HEK293 (cell line): ENCODE results near the gene APBB2.
"Not testable (repeated sequence)": the region's sequence is repeated elsewhere in the genome, so short reads cannot be mapped to it uniquely, and the experiment has no call there.

Experiments used
- CTCF ChIA-PET: fragments of 350-600 bp; formaldehyde crosslinking; extraction: SDS; loops from one replicate; lab custom pipeline; 2021; ENCODE audit warnings: antibody characterized with exemption; lab: Yijun Ruan, JAX
- POLR2A ChIA-PET: fragments of 300-600 bp; formaldehyde crosslinking; extraction: SDS; loops from one replicate; lab custom pipeline; 2020; ENCODE audit warnings: antibody characterized with exemption, inconsistent platforms; lab: Yijun Ruan, JAX
- H3K27ac ChIP-seq: fragments of 200-500 bp; sonication (Bioruptor generic); 2 replicates; pipeline ENCODE4 v1.5.1; 2014; ENCODE audit warnings: low read depth, low read length, control low read depth, inconsistent platforms; ENCODE audit errors: extremely low read depth
- H3K36me3 ChIP-seq, 2 experiments: fragments of 200-500 bp in 1 of 2; sonication (Bioruptor generic) in 1 of 2; 1 replicate in 1 of 2; 2 replicates in 1 of 2; pipeline ENCODE4 v1.5.1; 2014 to 2017; ENCODE audit warnings: inconsistent platforms in 2 of 2, low read length in 2 of 2; ENCODE audit not compliant: control insufficient read depth in 2 of 2, insufficient read depth in 1 of 2
- H3K4me1 ChIP-seq: fragments of 200-500 bp; sonication (Bioruptor generic); 2 replicates; pipeline ENCODE4 v1.5.1; 2014; ENCODE audit warnings: mild to moderate bottlenecking, low read length, inconsistent platforms; ENCODE audit not compliant: control insufficient read depth, insufficient read depth
- H3K4me3 ChIP-seq: 2 replicates; pipeline ENCODE4 v1.5.1; 2011; ENCODE audit warnings: low read depth, mild to moderate bottlenecking, control low read depth, low read length, moderate library complexity
- H3K9me3 ChIP-seq: fragments of 200-500 bp; sonication (Bioruptor generic); 2 replicates; pipeline ENCODE4 v1.5.1; 2014; ENCODE audit warnings: low read depth, low read length, inconsistent platforms; ENCODE audit not compliant: control insufficient read depth, insufficient read depth
- BCL11B ChIP-seq: fragments of 450-650 bp; formaldehyde crosslinking; IDR thresholded peaks from 2 replicates; pipeline ENCODE4 v1.5.1; 2016; ENCODE audit warnings: low read depth, missing biosample characterization, missing genetic modification characterization
- GLI2 ChIP-seq: fragments of 450-650 bp; formaldehyde crosslinking; IDR thresholded peaks from 2 replicates; pipeline ENCODE4; 2017; ENCODE audit warnings: missing biosample characterization, missing genetic modification characterization, low read depth, borderline replicate concordance
- SCRT1 ChIP-seq: fragments of 450-650 bp; formaldehyde crosslinking; IDR thresholded peaks from 2 replicates; pipeline ENCODE4 v1.5.1; 2016; ENCODE audit warnings: missing biosample characterization, missing genetic modification characterization, borderline replicate concordance
- SCRT2 ChIP-seq: fragments of 450-650 bp; formaldehyde crosslinking; IDR thresholded peaks from 2 replicates; pipeline ENCODE4 v1.5.1; 2016; ENCODE audit warnings: missing biosample characterization, missing genetic modification characterization
- ZBTB6 ChIP-seq: fragments of 450-650 bp; formaldehyde crosslinking; IDR thresholded peaks from 2 replicates; pipeline ENCODE4 v1.5.1; 2017; ENCODE audit warnings: missing biosample characterization, missing genetic modification characterization
- ZNF121 ChIP-seq: fragments of 450-650 bp; formaldehyde crosslinking; IDR thresholded peaks from 2 replicates; pipeline ENCODE4 v1.5.1; 2016; ENCODE audit warnings: missing biosample characterization, missing genetic modification characterization
- ZNF138 ChIP-seq: fragments of 450-650 bp; formaldehyde crosslinking; IDR thresholded peaks from 2 replicates; pipeline ENCODE4 v1.5.1; 2016; ENCODE audit warnings: missing biosample characterization, missing genetic modification characterization, borderline replicate concordance
- ZNF148 ChIP-seq: fragments of 450-650 bp; formaldehyde crosslinking; IDR thresholded peaks from 2 replicates; pipeline ENCODE4 v1.5.0; 2017; ENCODE audit warnings: missing biosample characterization, missing genetic modification characterization, borderline replicate concordance
- ZNF501 ChIP-seq: fragments of 450-650 bp; formaldehyde crosslinking; IDR thresholded peaks from 2 replicates; pipeline ENCODE4 v1.5.1; 2016; ENCODE audit warnings: missing biosample characterization, missing genetic modification characterization
- ZNF660 ChIP-seq: fragments of 450-650 bp; IDR thresholded peaks from 2 replicates; pipeline ENCODE4 v1.5.1; 2018; ENCODE audit warnings: missing biosample characterization, mild to moderate bottlenecking, missing genetic modification characterization
- ZNF776 ChIP-seq: fragments of 450-650 bp; formaldehyde crosslinking; IDR thresholded peaks from 2 replicates; pipeline ENCODE4 v1.5.0; 2017; ENCODE audit warnings: missing biosample characterization, missing genetic modification characterization, borderline replicate concordance

The APBB2 gene

GRCh38 chr4:40998675-40999358, 215.5 kb downstream of the APBB2 start (continued):
- TF ChIP-seq ZNF148 (tag by site-specific recombination), result no peak

GRCh38 chr4:40995850-40996249, 218.5 kb downstream of the APBB2 start:
- no peak overlapping the region for H3K4me3 ChIP-seq
- ChIA-PET POLR2A (no interaction called here), CTCF (no interaction called here)
- peaks cover 5% of the 10 kb centered on the region for H3K4me1 ChIP-seq
- H3K36me3 ChIP-seq, result no peaks in the 10 kb centered on the region
- no peaks in the 10 kb centered on the region for H3K9me3 ChIP-seq
- H3K27ac ChIP-seq, result no peak overlapping the region
- TF ChIP-seq SCRT1 (tag by site-specific recombination) (peak; percentile 61; the same call in 1 of the 2 replicates), ZNF501 (no peak), SCRT2 (tag by site-specific recombination) (peak; percentile 82), ZNF121 (tag by site-specific recombination) (no peak), ZNF776 (tag by site-specific recombination) (no peak), GLI2 (tag by site-specific recombination) (no peak), ZNF660 (tag by site-specific recombination) (no peak), ZBTB6 (tag by site-specific recombination) (no peak), ZNF138 (tag by site-specific recombination) (no peak), BCL11B (tag by site-specific recombination) (no peak)

GRCh38 chr4:40994321-40994720, 220.0 kb downstream of the APBB2 start:
- CTCF ChIA-PET, result not testable (repeated sequence)

GRCh38 chr4:40993296-40993693, 221.0 kb downstream of the APBB2 start:
- H3K27ac ChIP-seq, H3K9me3 ChIP-seq, H3K36me3 ChIP-seq, CTCF ChIA-PET, POLR2A ChIA-PET, H3K4me3 ChIP-seq: not testable (repeated sequence)
- peaks cover 10% of the 10 kb centered on the region for H3K4me1 ChIP-seq

More at GRCh38 chr4:40994321-40994720, 220.0 kb downstream of the APBB2 start:
- H3K4me1 ChIP-seq, POLR2A ChIA-PET, H3K27ac ChIP-seq, H3K9me3 ChIP-seq, H3K36me3 ChIP-seq, H3K4me3 ChIP-seq: not testable (repeated sequence)
